ENCODE measurements around the gene SLC39A11. TPM values are rescaled to one million over a fixed set of nuclear protein-coding genes. Genes with fewer than 3 reads are reported as not detected.

The SLC39A11 gene
- total RNA-seq, 1 experiment from 2014 or later: 18.9 TPM

DNA sequence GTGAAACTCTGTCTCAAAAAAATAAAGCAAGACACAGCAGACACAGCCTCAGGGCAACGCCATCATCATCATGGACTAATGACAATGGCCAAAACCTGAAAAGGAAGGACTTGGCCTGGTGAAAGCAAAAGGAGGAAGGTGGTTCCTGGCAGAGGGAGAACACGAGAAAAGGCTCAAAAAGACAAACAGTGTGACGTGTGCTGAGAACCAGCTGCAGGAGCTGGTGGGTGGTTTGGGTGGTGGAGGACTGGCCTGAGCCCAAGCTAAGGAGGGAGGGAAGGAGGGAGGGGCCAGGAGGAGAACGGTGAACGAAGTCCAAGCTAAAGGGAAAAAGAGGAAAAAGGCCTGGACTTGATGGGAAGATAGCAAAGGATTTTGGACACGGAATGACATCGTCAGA lies 85.1 kb downstream of the SLC39A11 start:
- ChIA-PET POLR2A (interaction anchor here (0.5 kb wide), 1 partner anchor 708 kb away, joined by 3 read pairs; no protein-coding TSS in a partner anchor), CTCF (interaction anchor here (1.3 kb wide), 1 partner anchor 21 kb away, joined by 5 read pairs; no protein-coding TSS in a partner anchor)
- no peak overlapping the region for H3K4me3 Mint-ChIP-seq

More for the DNA sequence above, 85.1 kb downstream of the SLC39A11 start:
- Mint-ChIP-seq H3K9me3 (no peaks in the 10 kb centered on the region), H3K27me3 (ENCODE audit: low read depth) (no peaks in the 10 kb centered on the region), H3K27ac (no peak overlapping the region), H3K36me3 (no peaks in the 10 kb centered on the region), H3K4me1 (no peaks in the 10 kb centered on the region)
- ATAC-seq (no peak), DNase-seq (ENCODE audit: low spot score) (no peak)
- TF ChIP-seq NFATC4 (CRISPR knock-in tag; IDR thresholded peaks at IDR 0.05) (no peak), CREB1 (CRISPR knock-in tag; IDR thresholded peaks at IDR 0.05) (no peak), FOXK1 (CRISPR knock-in tag; IDR thresholded peaks at IDR 0.05) (no peak), ELF4 (CRISPR knock-in tag; IDR thresholded peaks at IDR 0.05; ENCODE audit: low read depth) (no peak), ESRRA (CRISPR knock-in tag; IDR thresholded peaks at IDR 0.05; ENCODE audit: borderline replicate concordance) (no peak), FOXJ3 (CRISPR knock-in tag; IDR thresholded peaks at IDR 0.05; ENCODE audit: borderline replicate concordance) (no peak), TCF7 (CRISPR knock-in tag; IDR thresholded peaks at IDR 0.05; ENCODE audit: low read depth) (no peak), ETV6 (CRISPR knock-in tag; IDR thresholded peaks at IDR 0.05) (no peak), RORB (CRISPR knock-in tag; IDR thresholded peaks at IDR 0.05) (no peak), CREM (CRISPR knock-in tag; IDR thresholded peaks at IDR 0.05) (no peak), SMAD4 (CRISPR knock-in tag; IDR thresholded peaks at IDR 0.05) (no peak), OVOL2 (CRISPR knock-in tag; IDR thresholded peaks at IDR 0.05; ENCODE audit: borderline replicate concordance) (no peak), ZNF263 (CRISPR knock-in tag; IDR thresholded peaks at IDR 0.05; ENCODE audit: low read depth) (no peak), JAZF1 (CRISPR knock-in tag; IDR thresholded peaks at IDR 0.05) (no peak)
- TF ChIP-seq, protein P1, sequence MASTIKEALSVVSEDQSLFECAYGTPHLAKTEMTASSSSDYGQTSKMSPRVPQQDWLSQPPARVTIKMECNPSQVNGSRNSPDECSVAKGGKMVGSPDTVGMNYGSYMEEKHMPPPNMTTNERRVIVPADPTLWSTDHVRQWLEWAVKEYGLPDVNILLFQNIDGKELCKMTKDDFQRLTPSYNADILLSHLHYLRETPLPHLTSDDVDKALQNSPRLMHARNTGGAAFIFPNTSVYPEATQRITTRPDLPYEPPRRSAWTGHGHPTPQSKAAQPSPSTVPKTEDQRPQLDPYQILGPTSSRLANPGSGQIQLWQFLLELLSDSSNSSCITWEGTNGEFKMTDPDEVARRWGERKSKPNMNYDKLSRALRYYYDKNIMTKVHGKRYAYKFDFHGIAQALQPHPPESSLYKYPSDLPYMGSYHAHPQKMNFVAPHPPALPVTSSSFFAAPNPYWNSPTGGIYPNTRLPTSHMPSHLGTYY (CRISPR knock-in tag; IDR thresholded peaks at IDR 0.05): no peak
- TF ChIP-seq, protein P2, sequence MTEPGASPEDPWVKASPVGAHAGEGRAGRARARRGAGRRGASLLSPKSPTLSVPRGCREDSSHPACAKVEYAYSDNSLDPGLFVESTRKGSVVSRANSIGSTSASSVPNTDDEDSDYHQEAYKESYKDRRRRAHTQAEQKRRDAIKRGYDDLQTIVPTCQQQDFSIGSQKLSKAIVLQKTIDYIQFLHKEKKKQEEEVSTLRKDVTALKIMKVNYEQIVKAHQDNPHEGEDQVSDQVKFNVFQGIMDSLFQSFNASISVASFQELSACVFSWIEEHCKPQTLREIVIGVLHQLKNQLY (CRISPR knock-in tag; IDR thresholded peaks at IDR 0.05): no peak
- TF ChIP-seq, protein P3, sequence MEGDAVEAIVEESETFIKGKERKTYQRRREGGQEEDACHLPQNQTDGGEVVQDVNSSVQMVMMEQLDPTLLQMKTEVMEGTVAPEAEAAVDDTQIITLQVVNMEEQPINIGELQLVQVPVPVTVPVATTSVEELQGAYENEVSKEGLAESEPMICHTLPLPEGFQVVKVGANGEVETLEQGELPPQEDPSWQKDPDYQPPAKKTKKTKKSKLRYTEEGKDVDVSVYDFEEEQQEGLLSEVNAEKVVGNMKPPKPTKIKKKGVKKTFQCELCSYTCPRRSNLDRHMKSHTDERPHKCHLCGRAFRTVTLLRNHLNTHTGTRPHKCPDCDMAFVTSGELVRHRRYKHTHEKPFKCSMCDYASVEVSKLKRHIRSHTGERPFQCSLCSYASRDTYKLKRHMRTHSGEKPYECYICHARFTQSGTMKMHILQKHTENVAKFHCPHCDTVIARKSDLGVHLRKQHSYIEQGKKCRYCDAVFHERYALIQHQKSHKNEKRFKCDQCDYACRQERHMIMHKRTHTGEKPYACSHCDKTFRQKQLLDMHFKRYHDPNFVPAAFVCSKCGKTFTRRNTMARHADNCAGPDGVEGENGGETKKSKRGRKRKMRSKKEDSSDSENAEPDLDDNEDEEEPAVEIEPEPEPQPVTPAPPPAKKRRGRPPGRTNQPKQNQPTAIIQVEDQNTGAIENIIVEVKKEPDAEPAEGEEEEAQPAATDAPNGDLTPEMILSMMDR (IDR thresholded peaks at IDR 0.05): no peak
- TF ChIP-seq, protein P4, sequence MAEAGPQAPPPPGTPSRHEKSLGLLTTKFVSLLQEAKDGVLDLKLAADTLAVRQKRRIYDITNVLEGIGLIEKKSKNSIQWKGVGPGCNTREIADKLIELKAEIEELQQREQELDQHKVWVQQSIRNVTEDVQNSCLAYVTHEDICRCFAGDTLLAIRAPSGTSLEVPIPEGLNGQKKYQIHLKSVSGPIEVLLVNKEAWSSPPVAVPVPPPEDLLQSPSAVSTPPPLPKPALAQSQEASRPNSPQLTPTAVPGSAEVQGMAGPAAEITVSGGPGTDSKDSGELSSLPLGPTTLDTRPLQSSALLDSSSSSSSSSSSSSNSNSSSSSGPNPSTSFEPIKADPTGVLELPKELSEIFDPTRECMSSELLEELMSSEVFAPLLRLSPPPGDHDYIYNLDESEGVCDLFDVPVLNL (CRISPR knock-in tag; IDR thresholded peaks at IDR 0.05; ENCODE audit: borderline replicate concordance, low read depth): no peak
- TF ChIP-seq, protein P5, sequence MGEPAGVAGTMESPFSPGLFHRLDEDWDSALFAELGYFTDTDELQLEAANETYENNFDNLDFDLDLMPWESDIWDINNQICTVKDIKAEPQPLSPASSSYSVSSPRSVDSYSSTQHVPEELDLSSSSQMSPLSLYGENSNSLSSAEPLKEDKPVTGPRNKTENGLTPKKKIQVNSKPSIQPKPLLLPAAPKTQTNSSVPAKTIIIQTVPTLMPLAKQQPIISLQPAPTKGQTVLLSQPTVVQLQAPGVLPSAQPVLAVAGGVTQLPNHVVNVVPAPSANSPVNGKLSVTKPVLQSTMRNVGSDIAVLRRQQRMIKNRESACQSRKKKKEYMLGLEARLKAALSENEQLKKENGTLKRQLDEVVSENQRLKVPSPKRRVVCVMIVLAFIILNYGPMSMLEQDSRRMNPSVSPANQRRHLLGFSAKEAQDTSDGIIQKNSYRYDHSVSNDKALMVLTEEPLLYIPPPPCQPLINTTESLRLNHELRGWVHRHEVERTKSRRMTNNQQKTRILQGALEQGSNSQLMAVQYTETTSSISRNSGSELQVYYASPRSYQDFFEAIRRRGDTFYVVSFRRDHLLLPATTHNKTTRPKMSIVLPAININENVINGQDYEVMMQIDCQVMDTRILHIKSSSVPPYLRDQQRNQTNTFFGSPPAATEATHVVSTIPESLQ (CRISPR knock-in tag; IDR thresholded peaks at IDR 0.05): no peak
- TF ChIP-seq, protein P6, sequence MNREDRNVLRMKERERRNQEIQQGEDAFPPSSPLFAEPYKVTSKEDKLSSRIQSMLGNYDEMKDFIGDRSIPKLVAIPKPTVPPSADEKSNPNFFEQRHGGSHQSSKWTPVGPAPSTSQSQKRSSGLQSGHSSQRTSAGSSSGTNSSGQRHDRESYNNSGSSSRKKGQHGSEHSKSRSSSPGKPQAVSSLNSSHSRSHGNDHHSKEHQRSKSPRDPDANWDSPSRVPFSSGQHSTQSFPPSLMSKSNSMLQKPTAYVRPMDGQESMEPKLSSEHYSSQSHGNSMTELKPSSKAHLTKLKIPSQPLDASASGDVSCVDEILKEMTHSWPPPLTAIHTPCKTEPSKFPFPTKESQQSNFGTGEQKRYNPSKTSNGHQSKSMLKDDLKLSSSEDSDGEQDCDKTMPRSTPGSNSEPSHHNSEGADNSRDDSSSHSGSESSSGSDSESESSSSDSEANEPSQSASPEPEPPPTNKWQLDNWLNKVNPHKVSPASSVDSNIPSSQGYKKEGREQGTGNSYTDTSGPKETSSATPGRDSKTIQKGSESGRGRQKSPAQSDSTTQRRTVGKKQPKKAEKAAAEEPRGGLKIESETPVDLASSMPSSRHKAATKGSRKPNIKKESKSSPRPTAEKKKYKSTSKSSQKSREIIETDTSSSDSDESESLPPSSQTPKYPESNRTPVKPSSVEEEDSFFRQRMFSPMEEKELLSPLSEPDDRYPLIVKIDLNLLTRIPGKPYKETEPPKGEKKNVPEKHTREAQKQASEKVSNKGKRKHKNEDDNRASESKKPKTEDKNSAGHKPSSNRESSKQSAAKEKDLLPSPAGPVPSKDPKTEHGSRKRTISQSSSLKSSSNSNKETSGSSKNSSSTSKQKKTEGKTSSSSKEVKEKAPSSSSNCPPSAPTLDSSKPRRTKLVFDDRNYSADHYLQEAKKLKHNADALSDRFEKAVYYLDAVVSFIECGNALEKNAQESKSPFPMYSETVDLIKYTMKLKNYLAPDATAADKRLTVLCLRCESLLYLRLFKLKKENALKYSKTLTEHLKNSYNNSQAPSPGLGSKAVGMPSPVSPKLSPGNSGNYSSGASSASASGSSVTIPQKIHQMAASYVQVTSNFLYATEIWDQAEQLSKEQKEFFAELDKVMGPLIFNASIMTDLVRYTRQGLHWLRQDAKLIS (CRISPR knock-in tag; IDR thresholded peaks at IDR 0.05; ENCODE audit: borderline replicate concordance): no peak
